ENCODE measurements around the gene PTAFR. TPM values are rescaled to one million over a fixed set of nuclear protein-coding genes. Genes with fewer than 3 reads are reported as not detected.
"Not testable (repeated sequence)": the region's sequence is repeated elsewhere in the genome, so short reads cannot be mapped to it uniquely, and the experiment has no call there.

The PTAFR gene
- total RNA-seq, 1 donor from 2014 or later = 1.5 TPM

DNA sequence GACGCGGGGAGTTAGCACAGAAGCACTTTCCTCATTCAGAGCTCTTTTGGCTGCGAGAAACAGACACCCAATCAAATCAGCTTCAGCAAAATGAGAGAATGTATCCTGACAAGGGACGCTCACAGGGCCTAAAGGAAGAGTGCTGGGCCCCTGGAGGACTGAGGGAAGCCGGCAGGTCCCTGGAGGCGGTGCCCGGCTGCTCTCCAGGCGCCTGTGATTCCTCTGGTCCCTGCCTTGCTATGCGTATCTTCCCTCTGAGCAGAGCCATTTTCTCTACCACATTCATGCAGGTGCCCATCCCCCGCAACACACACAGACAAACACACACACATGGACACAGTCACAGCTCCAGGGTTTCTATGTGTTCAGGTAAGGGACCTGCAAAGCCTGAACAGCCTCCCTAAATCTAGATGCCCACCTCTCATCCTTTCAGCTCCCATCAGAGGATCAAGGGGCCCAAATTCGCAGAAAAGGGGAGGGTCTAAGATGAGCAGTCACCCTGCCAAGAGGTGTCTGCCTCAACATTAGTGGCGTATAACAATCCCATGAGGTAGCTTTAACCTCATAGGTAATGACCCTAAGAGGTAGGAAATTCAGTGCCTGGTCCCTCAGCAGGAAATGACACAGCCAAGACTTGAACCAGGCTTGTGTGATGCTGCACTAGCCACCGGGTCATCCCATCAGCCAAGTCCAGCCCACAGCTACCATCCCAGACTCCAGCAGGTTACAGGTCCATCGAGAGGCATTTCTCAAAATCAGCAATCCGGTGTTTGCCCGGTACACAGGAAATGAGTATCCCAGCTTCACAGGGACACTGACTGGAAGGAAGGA is 29.0 kb downstream of the PTAFR start:
- no peak for TF ChIP-seq CTCF (IDR thresholded peaks at IDR 0.05; ENCODE audit: borderline replicate concordance)
- Histone ChIP-seq H3K27ac (replicated peaks) (no peak overlapping the region), H3K4me3 (no peak overlapping the region), H3K36me3 (no peaks in the 10 kb centered on the region), H3K27me3 (ENCODE audit: low read depth) (no peaks in the 10 kb centered on the region), H3K4me1 (no peaks in the 10 kb centered on the region), H3K9me3 (replicated peaks) (no peaks in the 10 kb centered on the region)
- intact Hi-C loops (cut with micrococcal nuclease) = no loop called here
- DNase-seq = no peak

GRCh38 chr1:28145728-28146127 is 30.8 kb downstream of the PTAFR start:
- Histone ChIP-seq H3K27me3 (ENCODE audit: low read depth) (no peaks in the 10 kb centered on the region), H3K4me3 (no peak overlapping the region), H3K36me3 (no peaks in the 10 kb centered on the region), H3K9me3 (replicated peaks) (no peaks in the 10 kb centered on the region), H3K4me1 (no peaks in the 10 kb centered on the region), H3K27ac (replicated peaks) (no peak overlapping the region)
- intact Hi-C loops (cut with micrococcal nuclease) = no loop called here
- TF ChIP-seq CTCF (IDR thresholded peaks at IDR 0.05; ENCODE audit: borderline replicate concordance) = no peak
- DNase-seq = no peak

- intact Hi-C loops (cut with micrococcal nuclease) = no loop called here
- TF ChIP-seq CTCF (IDR thresholded peaks at IDR 0.05; ENCODE audit: borderline replicate concordance) = no peak
- Histone ChIP-seq H3K4me1 (no peaks in the 10 kb centered on the region), H3K27me3 (ENCODE audit: low read depth) (no peaks in the 10 kb centered on the region), H3K4me3 (no peak overlapping the region), H3K36me3 (no peaks in the 10 kb centered on the region), H3K9me3 (replicated peaks) (no peaks in the 10 kb centered on the region), H3K27ac (replicated peaks) (no peak overlapping the region)
- DNase-seq = no peak
Observed at GRCh38 chr1:28144203-28145135, 32.0 kb downstream of the PTAFR start.

GRCh38 chr1:28143496-28144202 is 32.8 kb downstream of the PTAFR start:
- Histone ChIP-seq H3K27me3 (ENCODE audit: low read depth) (no peaks in the 10 kb centered on the region), H3K9me3 (replicated peaks) (no peaks in the 10 kb centered on the region), H3K4me3 (no peak overlapping the region), H3K36me3 (no peaks in the 10 kb centered on the region), H3K27ac (replicated peaks) (no peak overlapping the region), H3K4me1 (no peaks in the 10 kb centered on the region)
- no peak for TF ChIP-seq CTCF (IDR thresholded peaks at IDR 0.05; ENCODE audit: borderline replicate concordance)
- no peak for DNase-seq
- intact Hi-C loops (cut with micrococcal nuclease) = no loop called here

GRCh38 chr1:28141685-28142084 is 34.8 kb downstream of the PTAFR start:
- H3K4me1 ChIP-seq = no peaks in the 10 kb centered on the region

GRCh38 chr1:28139866-28140265 is 36.6 kb downstream of the PTAFR start:
- H3K27me3 ChIP-seq (ENCODE audit: low read depth); DNase-seq; H3K36me3 ChIP-seq; H3K9me3 ChIP-seq (replicated peaks); H3K27ac ChIP-seq (replicated peaks); H3K4me3 ChIP-seq; intact Hi-C loops (cut with micrococcal nuclease); H3K4me1 ChIP-seq: not testable (repeated sequence)

More at GRCh38 chr1:28141685-28142084, 34.8 kb downstream of the PTAFR start:
- no peak for DNase-seq
- intact Hi-C loops (cut with micrococcal nuclease) = no loop called here
- H3K4me3 ChIP-seq = no peak overlapping the region
- no peaks in the 10 kb centered on the region for H3K9me3 ChIP-seq (replicated peaks)
- no peaks in the 10 kb centered on the region for H3K27me3 ChIP-seq (ENCODE audit: low read depth)
- no peak for TF ChIP-seq CTCF (IDR thresholded peaks at IDR 0.05; ENCODE audit: borderline replicate concordance)
- no peaks in the 10 kb centered on the region for H3K36me3 ChIP-seq
- no peak overlapping the region for H3K27ac ChIP-seq (replicated peaks)

Data from left ventricle myocardium inferior (tissue), 1 donor.